Measurements from ENCODE around the gene ARMC10. TPM values are rescaled to one million over a fixed set of nuclear protein-coding genes. Genes with fewer than 3 reads are reported as not detected.

ARMC10 gene
- total RNA-seq, 1 donor from 2014 or later: 46.6 TPM

GRCh38 chr7:103123529-103123928 lies 48.6 kb downstream of the ARMC10 start:
- H3K36me3 ChIP-seq (ENCODE audit: control insufficient read depth, insufficient read depth, low read length): peaks cover 3% of the 10 kb centered on the region
- H3K27me3 ChIP-seq (ENCODE audit: control insufficient read depth, insufficient read depth, low read length): no peaks in the 10 kb centered on the region
- DNase-seq (ENCODE audit: low read depth): no peak
- H3K4me3 ChIP-seq (ENCODE audit: low read depth, low read length): no peak overlapping the region
- no peak for TF ChIP-seq CTCF (IDR thresholded peaks at IDR 0.05; ENCODE audit: insufficient read depth, low read length, severe bottlenecking)
- no peak for FAIRE-seq

GRCh38 chr7:103124429-103124979 lies 49.6 kb downstream of the ARMC10 start:
- DNase-seq (ENCODE audit: low read depth) (no peak), FAIRE-seq (no peak)
- Histone ChIP-seq H3K27me3 (ENCODE audit: control insufficient read depth, insufficient read depth, low read length) (no peaks in the 10 kb centered on the region), H3K4me3 (ENCODE audit: low read depth, low read length) (no peak overlapping the region), H3K36me3 (ENCODE audit: control insufficient read depth, insufficient read depth, low read length) (peaks cover 3% of the 10 kb centered on the region)
- TF ChIP-seq CTCF (IDR thresholded peaks at IDR 0.05; ENCODE audit: insufficient read depth, low read length, severe bottlenecking): no peak

- no peaks in the 10 kb centered on the region for H3K27me3 ChIP-seq (ENCODE audit: control insufficient read depth, insufficient read depth, low read length)
Measured at GRCh38 chr7:103127006-103127405, 52.1 kb downstream of the ARMC10 start.

GRCh38 chr7:103129702-103130549 lies 55.0 kb downstream of the ARMC10 start:
- H3K36me3 ChIP-seq (ENCODE audit: control insufficient read depth, insufficient read depth, low read length): peaks cover 2% of the 10 kb centered on the region
- H3K4me3 ChIP-seq (ENCODE audit: low read depth, low read length): no peak overlapping the region
- TF ChIP-seq CTCF (IDR thresholded peaks at IDR 0.05; ENCODE audit: insufficient read depth, low read length, severe bottlenecking): no peak
- H3K27me3 ChIP-seq (ENCODE audit: control insufficient read depth, insufficient read depth, low read length): no peaks in the 10 kb centered on the region
- DNase-seq (ENCODE audit: low read depth) (no peak), FAIRE-seq (no peak)

More at GRCh38 chr7:103127006-103127405, 52.1 kb downstream of the ARMC10 start:
- H3K36me3 ChIP-seq (ENCODE audit: control insufficient read depth, insufficient read depth, low read length): peaks cover 2% of the 10 kb centered on the region
- no peak overlapping the region for H3K4me3 ChIP-seq (ENCODE audit: low read depth, low read length)
- FAIRE-seq (no peak), DNase-seq (ENCODE audit: low read depth) (no peak)
- TF ChIP-seq CTCF (IDR thresholded peaks at IDR 0.05; ENCODE audit: insufficient read depth, low read length, severe bottlenecking): no peak

GRCh38 chr7:103130901-103131624 lies 56.1 kb downstream of the ARMC10 start:
- DNase-seq (ENCODE audit: low read depth) (peak; percentile 53), FAIRE-seq (no peak)
- H3K36me3 ChIP-seq (ENCODE audit: control insufficient read depth, insufficient read depth, low read length): peaks cover 2% of the 10 kb centered on the region

More at GRCh38 chr7:103130901-103131624, 56.1 kb downstream of the ARMC10 start:
- TF ChIP-seq CTCF (IDR thresholded peaks at IDR 0.05; ENCODE audit: insufficient read depth, low read length, severe bottlenecking): no peak
- no peaks in the 10 kb centered on the region for H3K27me3 ChIP-seq (ENCODE audit: control insufficient read depth, insufficient read depth, low read length)
- H3K4me3 ChIP-seq (ENCODE audit: low read depth, low read length): no peak overlapping the region
